Lower leg skin (tissue), 4 donors: ENCODE results near the gene CAPSL. TPM values are rescaled to one million over a fixed set of nuclear protein-coding genes. Genes with fewer than 3 reads are reported as not detected.

Experiments
- DNase-seq, 2 donors: peaks; one replicate each; pipeline ENCODE4 v3.0.0-alpha.2; 2019; ENCODE audit warnings: low spot score in 2 of 2
- H3K4me3 ChIP-seq: fragments of 200-600 bp; sonication (generic); 2 replicates; pipeline ENCODE4 v1.5.1; 2017; ENCODE audit warnings: mild to moderate bottlenecking, low read depth; ENCODE audit not compliant: poor library complexity, severe bottlenecking
- CTCF ChIP-seq, 3 donors: fragments of 450-650 bp; IDR thresholded peaks; one replicate each; pipeline ENCODE4 v1.5.1; 2016; ENCODE audit warnings: antibody characterized with exemption in 3 of 3, mild to moderate bottlenecking in 3 of 3, moderate library complexity in 2 of 3
- POLR2A ChIP-seq, 2 donors: fragments of 450-650 bp; IDR thresholded peaks; one replicate each; pipeline ENCODE4 v1.6.1; 2016 to 2017; ENCODE audit warnings: antibody characterized with exemption in 2 of 2, mild to moderate bottlenecking in 1 of 2, moderate library complexity in 1 of 2
- WGBS, 2 donors: methylation state at CpG; one replicate each; pipeline ENCODE4 v1.1.5; 2018; 5-methylcytosine and 5-hydroxymethylcytosine counted together
- intact Hi-C: fragments of 100-400 bp; cut with DNase I; formaldehyde crosslinking; loops from one replicate; pipeline ENCODE4 v1.15.0; 2023; ENCODE audit warnings: low total_unique reads
- total RNA-seq, 4 donors: library from RNA; depleted of rRNA; stranded (reverse); fragments of >200 nt; gene quantifications; one replicate each; pipeline ENCODE4 v1.1.0, GENCODE V29; 2016

CAPSL gene
- total RNA-seq, 4 donors from 2014 or later, result not detected

GRCh38 chr5:35963381-35963843, 25.0 kb upstream of the CAPSL start:
- WGBS, 2 donors, result 59 to 70% methylated on average over 8 of the region's 8 CpGs
- intact Hi-C loops, result no loop called here
- no peak for DNase-seq
- no peak overlapping the region for H3K4me3 ChIP-seq
- TF ChIP-seq POLR2A (IDR thresholded peaks at IDR 0.05) (no peak), CTCF (IDR thresholded peaks at IDR 0.05) (no peak)

- H3K4me3 ChIP-seq, result no peak overlapping the region
- DNase-seq, result no peak
- intact Hi-C loops, result no loop called here
- TF ChIP-seq POLR2A (IDR thresholded peaks at IDR 0.05), result no peak
- TF ChIP-seq CTCF (IDR thresholded peaks at IDR 0.05), result no peak
- 76 to 79% methylated on average over 6 to 7 of the region's 7 CpGs for WGBS, 2 donors
Observed at GRCh38 chr5:35960328-35960727, 21.9 kb upstream of the CAPSL start.

GRCh38 chr5:35956429-35956828, 18.0 kb upstream of the CAPSL start:
- no peak for DNase-seq
- intact Hi-C loops, result no loop called here
- H3K4me3 ChIP-seq, result no peak overlapping the region
- 65 to 84% methylated on average over 1 of the region's 1 CpG for WGBS, 2 donors
- TF ChIP-seq CTCF (IDR thresholded peaks at IDR 0.05) (no peak), POLR2A (IDR thresholded peaks at IDR 0.05) (no peak)

GRCh38 chr5:35954175-35954574, 15.8 kb upstream of the CAPSL start:
- TF ChIP-seq POLR2A (IDR thresholded peaks at IDR 0.05), result no peak
- no peak for TF ChIP-seq CTCF (IDR thresholded peaks at IDR 0.05)
- 64 to 77% methylated on average over 9 of the region's 9 CpGs for WGBS, 2 donors
- no peak overlapping the region for H3K4me3 ChIP-seq
- intact Hi-C loops, result no loop called here
- no peak for DNase-seq

- intact Hi-C loops, result no loop called here
- TF ChIP-seq CTCF (IDR thresholded peaks at IDR 0.05) (no peak), POLR2A (IDR thresholded peaks at IDR 0.05) (no peak)
- no peak overlapping the region for H3K4me3 ChIP-seq
- 75 to 87% methylated on average over 5 of the region's 5 CpGs for WGBS, 2 donors
- DNase-seq, result no peak
Observed at GRCh38 chr5:35947085-35947484, 8.7 kb upstream of the CAPSL start.

- intact Hi-C loops, result no loop called here
- no peak for TF ChIP-seq POLR2A (IDR thresholded peaks at IDR 0.05)
- no peak for TF ChIP-seq CTCF (IDR thresholded peaks at IDR 0.05)
- WGBS, 2 donors, result 64% methylated on average over 3 of the region's 3 CpGs
- no peak overlapping the region for H3K4me3 ChIP-seq
- DNase-seq, result no peak
Observed at GRCh38 chr5:35939639-35940038, 1.2 kb upstream of the CAPSL start.
